ENCODE data around the gene DNAH11. TPM values are rescaled to one million over a fixed set of nuclear protein-coding genes. Genes with fewer than 3 reads are reported as not detected.

Gene DNAH11
- total and polyA plus RNA-seq, 9 of the 15 experiments (the other 6 are each of a cell fraction or from before 2014, with no cell fraction given): under 0.01 TPM; not detected in 7

DNA sequence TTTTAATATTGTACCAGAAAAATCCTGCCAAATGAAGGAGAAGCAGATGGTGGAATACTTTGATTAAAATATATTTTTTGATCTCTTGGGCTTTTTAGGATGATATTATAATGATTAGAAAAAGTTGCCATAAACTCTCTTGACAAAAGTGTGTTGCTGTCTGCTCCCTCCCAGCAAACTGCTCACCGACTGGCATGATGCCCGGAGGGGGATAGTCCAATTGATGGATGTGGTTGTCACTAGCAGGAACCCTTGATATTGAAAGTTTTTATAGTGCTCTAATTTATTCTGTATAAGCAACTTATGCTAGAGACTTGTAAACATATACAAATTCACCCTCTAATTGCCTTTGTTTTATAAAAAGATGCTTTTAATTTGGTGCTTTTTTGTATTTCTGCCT lies 114.0 kb downstream of the DNAH11 start:
- H3K4me1 ChIP-seq (replicated peaks in 1 of 2; ENCODE audit: control insufficient read depth in 2 of 2, insufficient read depth in 2 of 2, low read length in 2 of 2): no peaks in the 10 kb centered on the region
- no peak for FAIRE-seq
- no peaks in the 10 kb centered on the region for H3K27me3 ChIP-seq (ENCODE audit: control insufficient read depth in 2 of 2, insufficient read depth in 2 of 2, low read length in 2 of 2)
- no peaks in the 10 kb centered on the region for H3K9me1 ChIP-seq (ENCODE audit: control insufficient read depth, insufficient read depth, low read length)
- ChIA-PET POLR2A (no interaction called here), CTCF (ENCODE audit: low intra/inter-chr PET ratio) (no interaction called here)
- H3K4me2 ChIP-seq (ENCODE audit: insufficient read depth, low read length): no peak overlapping the region
- 0% methylated on average over 2 of the region's 2 CpGs for WGBS (ENCODE audit: insufficient coverage, low coverage, missing lambda C conversion rate)
- intact Hi-C loops (cut with micrococcal nuclease): no loop called here
- H4K20me1 ChIP-seq (replicated peaks; ENCODE audit: control insufficient read depth, insufficient read depth, low read length): no peaks in the 10 kb centered on the region
- no peak for DNase-seq (ENCODE audit: extremely low read depth in 1 of 4, low spot score in 3 of 4)
- H3K9me3 ChIP-seq (replicated peaks; ENCODE audit: control insufficient read depth, insufficient read depth, low read depth, low read length): no peaks in the 10 kb centered on the region
- BruUV-seq (replicated peaks): no TSS peak
- ATAC-seq: no peak
- no peaks in the 10 kb centered on the region for H3K79me2 ChIP-seq (ENCODE audit: control insufficient read depth, insufficient read depth, low read length)
- H3K4me3 ChIP-seq: no peak overlapping the region
- no peak overlapping the region for H2AFZ ChIP-seq (ENCODE audit: low read depth, low read length)
- in situ Hi-C loops (cut with MboI): no loop called here
- no peak overlapping the region for H3K27ac ChIP-seq (ENCODE audit: extremely low read depth, low read depth, low read length)
- H3K9ac ChIP-seq (ENCODE audit: insufficient read depth in 1 of 2, low read depth in 2 of 2, low read length in 2 of 2): no peak overlapping the region
- no peak for TF ChIP-seq KHSRP (IDR thresholded peaks at IDR 0.05)
- no peak for TF ChIP-seq CSDE1 (IDR thresholded peaks at IDR 0.05)
- no peak for TF ChIP-seq ARHGAP35 (IDR thresholded peaks at IDR 0.05; ENCODE audit: partially characterized antibody)
- TF ChIP-seq, protein P1, sequence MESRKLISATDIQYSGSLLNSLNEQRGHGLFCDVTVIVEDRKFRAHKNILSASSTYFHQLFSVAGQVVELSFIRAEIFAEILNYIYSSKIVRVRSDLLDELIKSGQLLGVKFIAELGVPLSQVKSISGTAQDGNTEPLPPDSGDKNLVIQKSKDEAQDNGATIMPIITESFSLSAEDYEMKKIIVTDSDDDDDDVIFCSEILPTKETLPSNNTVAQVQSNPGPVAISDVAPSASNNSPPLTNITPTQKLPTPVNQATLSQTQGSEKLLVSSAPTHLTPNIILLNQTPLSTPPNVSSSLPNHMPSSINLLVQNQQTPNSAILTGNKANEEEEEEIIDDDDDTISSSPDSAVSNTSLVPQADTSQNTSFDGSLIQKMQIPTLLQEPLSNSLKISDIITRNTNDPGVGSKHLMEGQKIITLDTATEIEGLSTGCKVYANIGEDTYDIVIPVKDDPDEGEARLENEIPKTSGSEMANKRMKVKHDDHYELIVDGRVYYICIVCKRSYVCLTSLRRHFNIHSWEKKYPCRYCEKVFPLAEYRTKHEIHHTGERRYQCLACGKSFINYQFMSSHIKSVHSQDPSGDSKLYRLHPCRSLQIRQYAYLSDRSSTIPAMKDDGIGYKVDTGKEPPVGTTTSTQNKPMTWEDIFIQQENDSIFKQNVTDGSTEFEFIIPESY (CRISPR knock-in tag; IDR thresholded peaks at IDR 0.05): no peak
- no peak for TF ChIP-seq POLR2G (IDR thresholded peaks at IDR 0.05; ENCODE audit: low read depth, low read length)
- TF ChIP-seq SMAD1 (IDR thresholded peaks at IDR 0.05; ENCODE audit: low read depth, low read length, partially characterized antibody): no peak
- TF ChIP-seq ELF1 (tag; IDR thresholded peaks at IDR 0.05): no peak
- TF ChIP-seq SMAD4 (CRISPR knock-in tag; conservative IDR thresholded peaks at IDR 0.05): no peak
- no peak for TF ChIP-seq CHD2 (IDR thresholded peaks at IDR 0.05; ENCODE audit: low read depth, low read length)
- no peak for TF ChIP-seq YBX1 (IDR thresholded peaks at IDR 0.05)
- no peak for TF ChIP-seq POLR2AphosphoS5 (IDR thresholded peaks at IDR 0.05; ENCODE audit: control insufficient read depth, insufficient read depth, low read depth, low read length)
- TF ChIP-seq SREBF2 (CRISPR knock-in tag; IDR thresholded peaks at IDR 0.05): no peak
- TF ChIP-seq POLR3A (IDR thresholded peaks at IDR 0.05; ENCODE audit: borderline replicate concordance, extremely low read depth, insufficient read depth, insufficient read length): no peak
- TF ChIP-seq BHLHE40 (IDR thresholded peaks at IDR 0.05; ENCODE audit: low read length): no peak
- TF ChIP-seq HDAC2 (IDR thresholded peaks at IDR 0.05): no peak
- TF ChIP-seq, protein P2, sequence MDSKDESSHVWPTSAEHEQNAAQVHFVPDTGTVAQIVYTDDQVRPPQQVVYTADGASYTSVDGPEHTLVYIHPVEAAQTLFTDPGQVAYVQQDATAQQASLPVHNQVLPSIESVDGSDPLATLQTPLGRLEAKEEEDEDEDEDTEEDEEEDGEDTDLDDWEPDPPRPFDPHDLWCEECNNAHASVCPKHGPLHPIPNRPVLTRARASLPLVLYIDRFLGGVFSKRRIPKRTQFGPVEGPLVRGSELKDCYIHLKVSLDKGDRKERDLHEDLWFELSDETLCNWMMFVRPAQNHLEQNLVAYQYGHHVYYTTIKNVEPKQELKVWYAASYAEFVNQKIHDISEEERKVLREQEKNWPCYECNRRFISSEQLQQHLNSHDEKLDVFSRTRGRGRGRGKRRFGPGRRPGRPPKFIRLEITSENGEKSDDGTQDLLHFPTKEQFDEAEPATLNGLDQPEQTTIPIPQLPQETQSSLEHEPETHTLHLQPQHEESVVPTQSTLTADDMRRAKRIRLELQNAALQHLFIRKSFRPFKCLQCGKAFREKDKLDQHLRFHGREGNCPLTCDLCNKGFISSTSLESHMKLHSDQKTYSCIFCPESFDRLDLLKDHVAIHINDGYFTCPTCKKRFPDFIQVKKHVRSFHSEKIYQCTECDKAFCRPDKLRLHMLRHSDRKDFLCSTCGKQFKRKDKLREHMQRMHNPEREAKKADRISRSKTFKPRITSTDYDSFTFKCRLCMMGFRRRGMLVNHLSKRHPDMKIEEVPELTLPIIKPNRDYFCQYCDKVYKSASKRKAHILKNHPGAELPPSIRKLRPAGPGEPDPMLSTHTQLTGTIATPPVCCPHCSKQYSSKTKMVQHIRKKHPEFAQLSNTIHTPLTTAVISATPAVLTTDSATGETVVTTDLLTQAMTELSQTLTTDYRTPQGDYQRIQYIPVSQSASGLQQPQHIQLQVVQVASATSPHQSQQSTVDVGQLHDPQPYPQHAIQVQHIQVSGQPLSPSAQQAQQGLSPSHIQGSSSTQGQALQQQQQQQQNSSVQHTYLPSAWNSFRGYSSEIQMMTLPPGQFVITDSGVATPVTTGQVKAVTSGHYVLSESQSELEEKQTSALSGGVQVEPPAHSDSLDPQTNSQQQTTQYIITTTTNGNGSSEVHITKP (IDR thresholded peaks at IDR 0.05; ENCODE audit: partially characterized antibody): no peak
- TF ChIP-seq NFIC (IDR thresholded peaks at IDR 0.05): no peak
- no peak for TF ChIP-seq OTX1 (CRISPR knock-in tag; IDR thresholded peaks at IDR 0.05)
- H3K36me3 ChIP-seq (ENCODE audit: control insufficient read depth, insufficient read depth, low read length): no peaks in the 10 kb centered on the region

Data from K562 (cell line).